HCEC 1CT (cell line): ENCODE measurements around the gene FKBP15.
"Not testable (repeated sequence)": the region's sequence is repeated elsewhere in the genome, so short reads cannot be mapped to it uniquely, and the experiment has no call there.

Experiments used
- DNase-seq: peaks from one replicate; pipeline ENCODE4 v3.0.0-alpha.2; 2017

The FKBP15 gene

DNA sequence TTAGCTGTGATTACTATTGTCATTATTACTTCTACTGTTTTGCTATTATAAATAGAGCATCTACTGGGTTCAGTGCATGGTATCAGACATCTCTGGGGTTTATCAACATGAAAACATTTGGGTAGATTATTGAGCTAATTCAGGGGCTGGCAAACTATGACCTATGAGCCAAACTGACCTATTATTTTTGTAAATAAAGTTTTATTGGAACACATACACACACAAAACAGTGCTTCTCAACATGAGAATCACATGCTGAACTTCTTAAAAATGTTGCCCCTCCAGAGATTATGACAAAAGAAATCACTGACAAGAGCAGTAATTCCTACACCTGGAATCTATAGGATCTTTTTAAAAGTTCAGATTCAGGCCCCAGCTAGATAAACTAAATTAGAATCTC is 39.9 kb downstream of the FKBP15 start:
- DNase-seq: no peak

DNA sequence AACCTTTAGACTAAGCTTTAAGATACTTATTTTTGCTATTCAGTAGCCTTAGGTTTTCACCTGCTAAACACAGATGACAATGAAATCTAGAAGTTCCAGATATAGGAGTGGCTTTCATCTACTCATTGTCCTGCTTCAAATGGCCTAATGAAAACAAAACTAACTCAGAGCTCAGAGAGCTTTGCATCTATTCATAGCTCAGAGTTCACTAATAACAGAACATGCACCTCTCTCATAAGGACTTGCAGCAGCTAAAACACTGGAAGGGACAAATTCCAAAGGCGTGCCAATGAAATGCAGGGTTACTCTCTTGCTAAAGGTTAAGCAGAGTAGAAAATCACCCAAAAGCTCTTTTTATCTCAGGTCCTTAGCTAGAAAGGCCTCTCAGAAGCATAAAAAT is 41.2 kb downstream of the FKBP15 start:
- no peak for DNase-seq

GRCh38 chr9:113178087-113178486 is 43.0 kb downstream of the FKBP15 start:
- DNase-seq: peak; percentile 30

DNA sequence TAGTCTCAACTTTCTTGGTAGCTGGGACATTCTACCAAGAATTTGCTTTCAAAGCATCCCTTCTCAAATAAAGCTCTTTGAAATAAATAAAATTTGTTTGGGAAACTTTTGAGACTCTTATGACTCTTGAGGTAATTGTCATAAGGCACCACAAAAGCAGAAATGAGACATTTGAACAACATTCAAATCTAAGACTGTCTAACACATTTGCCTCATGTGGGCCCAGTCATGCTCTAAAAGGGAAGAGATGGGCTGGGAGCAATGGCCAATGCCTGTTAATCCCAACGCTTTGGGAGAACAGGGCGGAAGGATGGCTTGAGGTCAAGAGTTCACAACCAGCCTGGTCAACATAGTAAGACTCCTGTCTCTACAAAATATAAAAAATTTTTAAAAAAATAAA is 43.8 kb downstream of the FKBP15 start:
- DNase-seq: no peak

DNA sequence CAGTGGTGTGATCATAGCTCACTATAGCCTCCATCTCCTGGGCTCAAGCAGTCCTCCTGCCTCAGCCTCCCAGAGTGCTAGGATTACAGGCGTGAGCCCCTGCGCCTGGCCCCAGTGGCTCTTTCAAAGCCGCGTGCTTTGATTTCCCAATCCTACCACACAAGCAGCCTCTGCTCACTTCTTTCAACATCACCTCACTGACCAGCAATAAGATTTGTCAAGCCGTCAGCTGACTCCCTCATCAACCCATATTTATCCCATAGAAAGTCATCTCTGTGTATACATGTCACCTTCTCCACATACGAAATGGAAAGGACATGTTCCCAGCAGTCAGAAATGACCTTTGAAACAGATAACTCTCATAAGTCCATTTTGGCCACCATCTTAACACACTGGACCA is 44.3 kb downstream of the FKBP15 start:
- DNase-seq: no peak

- no peak for DNase-seq
Observed at GRCh38 chr9:113173341-113173740, 47.7 kb downstream of the FKBP15 start.

DNA sequence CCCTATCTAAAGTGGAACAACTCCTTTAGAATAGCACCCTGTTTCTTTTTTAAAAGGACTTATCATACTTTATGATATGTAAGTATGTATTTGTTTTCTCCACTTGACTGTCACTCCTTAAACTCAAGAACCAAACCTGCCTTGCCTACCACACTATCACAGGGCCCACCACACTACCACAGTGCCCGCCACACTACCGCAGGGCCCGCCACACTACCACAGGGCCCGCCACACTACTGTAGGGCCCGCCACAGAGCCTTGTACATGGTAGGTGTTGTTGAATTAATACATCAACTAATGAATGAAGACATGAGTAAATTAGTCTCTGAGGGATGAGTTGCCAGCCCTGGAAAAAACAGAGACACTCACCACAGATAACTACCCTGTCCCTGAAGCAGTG is 52.3 kb downstream of the FKBP15 start:
- DNase-seq: no peak

DNA sequence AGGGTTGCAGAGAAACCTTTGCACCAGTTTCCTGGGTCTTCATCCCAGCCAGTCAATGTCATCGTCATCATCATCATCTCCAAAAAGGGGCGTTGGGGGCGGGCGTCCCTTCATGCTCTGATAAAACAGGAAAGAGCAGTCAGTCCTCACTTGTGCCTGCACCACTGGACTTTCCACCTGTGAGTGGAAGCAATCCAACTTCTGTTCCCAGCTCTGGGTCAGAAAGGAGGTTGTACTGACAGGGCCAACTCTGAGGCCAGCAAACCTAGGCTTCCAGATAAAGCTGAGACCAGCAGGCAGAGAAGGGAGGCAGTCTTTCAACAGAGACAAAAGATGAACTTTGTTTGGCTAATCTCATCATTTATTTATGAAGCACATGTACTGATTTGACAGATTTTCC is 55.0 kb downstream of the FKBP15 start:
- no peak for DNase-seq

DNA sequence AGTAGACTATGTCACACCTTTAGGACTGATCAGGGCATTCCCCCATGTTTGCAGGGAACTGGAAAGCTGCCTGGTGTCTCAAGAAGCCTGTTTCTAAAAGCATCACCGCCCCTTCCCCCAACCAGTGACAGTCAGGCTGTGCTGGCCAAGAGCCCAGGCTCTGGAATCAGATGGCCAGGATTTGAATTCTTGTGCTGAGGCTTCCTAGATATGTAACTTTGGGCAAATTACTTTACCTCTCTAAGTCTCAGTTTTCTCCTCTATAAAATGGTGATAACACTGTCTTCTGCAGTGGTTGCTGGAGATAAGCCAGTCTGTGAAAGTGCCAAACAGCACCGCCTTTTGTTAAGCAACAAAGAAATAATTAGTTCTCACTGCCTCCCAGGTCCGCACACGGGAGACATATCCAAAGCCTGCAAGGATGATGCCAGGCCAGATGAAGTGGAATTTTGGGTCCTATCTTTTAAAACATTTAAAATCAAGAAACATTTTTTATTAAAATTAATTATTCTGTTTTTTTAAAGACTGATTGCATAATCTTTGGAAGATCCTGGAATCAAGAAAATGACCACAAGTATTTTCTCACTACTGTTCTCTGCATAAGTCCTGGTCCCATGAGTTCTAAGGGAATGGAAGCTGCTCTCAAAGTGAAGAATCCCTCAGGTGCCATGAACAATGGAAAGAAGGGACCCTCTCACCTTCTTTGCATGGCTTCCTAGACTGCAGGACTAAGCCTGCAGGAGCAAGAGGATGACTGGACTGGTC is 56.4 kb downstream of the FKBP15 start:
- DNase-seq: no peak

GRCh38 chr9:113163001-113163400 is 58.1 kb downstream of the FKBP15 start:
- DNase-seq: no peak

DNA sequence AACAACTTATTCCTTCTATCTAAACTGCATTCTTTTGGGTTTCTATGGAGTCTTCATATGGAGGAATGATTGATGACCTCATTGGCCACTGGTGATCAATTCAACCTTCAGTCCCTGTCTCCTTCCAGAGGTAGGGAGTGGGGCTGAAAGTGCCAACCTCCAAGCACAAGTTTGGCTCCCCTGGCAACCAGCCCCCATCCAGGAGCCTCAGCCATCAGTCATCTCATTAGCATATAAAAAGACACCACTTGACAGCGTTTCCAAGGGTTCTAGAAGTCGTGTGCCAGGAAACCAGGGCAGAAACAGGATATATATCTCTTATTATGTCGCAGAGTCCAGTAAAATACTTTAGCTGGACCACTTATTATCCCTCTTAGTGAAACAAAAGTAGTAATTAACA is 60.5 kb downstream of the FKBP15 start:
- DNase-seq: no peak

GRCh38 chr9:113158446-113158845 is 62.6 kb downstream of the FKBP15 start:
- no peak for DNase-seq

- DNase-seq: no peak
Observed at GRCh38 chr9:113156880-113157279, 64.2 kb downstream of the FKBP15 start.

DNA sequence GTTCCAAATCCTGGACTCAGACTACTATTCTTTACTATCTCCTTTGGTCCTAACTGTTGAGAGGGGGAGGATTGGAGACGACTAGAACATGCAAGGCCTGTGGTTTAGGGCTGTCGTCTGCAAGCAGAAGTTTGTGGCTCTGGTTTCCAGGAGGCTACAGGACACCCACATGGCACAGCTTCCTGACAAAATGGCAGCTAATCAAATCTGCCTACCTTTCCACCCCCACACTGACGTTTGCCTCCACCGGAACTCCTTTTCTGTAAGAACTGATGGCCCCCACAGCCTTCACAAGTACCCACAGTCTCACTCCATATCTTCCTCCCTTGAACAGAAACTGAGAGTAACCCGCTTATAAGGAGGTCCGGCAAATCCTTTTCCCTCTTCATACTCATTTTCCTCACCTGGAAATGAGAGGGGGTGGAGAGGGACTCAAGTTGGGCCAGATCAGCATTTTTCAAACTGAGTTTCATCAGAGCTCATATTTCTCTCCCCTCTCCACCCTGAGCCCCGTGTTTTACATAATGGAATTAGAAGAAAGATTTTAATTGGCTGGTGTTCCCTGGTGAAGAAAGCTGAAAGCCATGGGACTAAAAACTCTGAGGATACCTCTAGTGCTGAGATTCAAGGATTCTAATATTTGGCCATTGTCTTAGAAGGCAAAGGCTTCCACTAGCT is 65.0 kb downstream of the FKBP15 start:
- no peak for DNase-seq

GRCh38 chr9:113154946-113155345 is 66.1 kb downstream of the FKBP15 start:
- no peak for DNase-seq

DNA sequence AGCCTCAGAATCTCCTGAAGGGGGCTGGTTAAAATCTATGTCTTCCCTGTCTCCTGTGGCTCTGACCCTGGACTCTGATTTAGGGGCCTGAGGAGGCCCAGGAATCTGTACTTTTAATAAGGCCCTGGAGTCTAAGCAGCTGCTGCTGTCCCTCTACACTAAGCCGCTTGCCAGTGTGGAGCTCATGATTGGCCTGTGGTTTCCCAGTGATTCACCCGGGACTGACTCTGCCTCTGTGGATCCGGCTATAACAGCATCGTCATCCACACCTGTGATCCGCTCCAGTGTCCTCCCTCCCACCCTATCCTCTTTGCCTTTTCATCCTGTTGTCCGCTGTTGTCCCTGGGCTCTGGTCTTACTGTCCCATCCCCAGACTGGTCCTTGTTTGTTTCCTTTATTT is 66.6 kb downstream of the FKBP15 start:
- DNase-seq: peak; percentile 61

DNA sequence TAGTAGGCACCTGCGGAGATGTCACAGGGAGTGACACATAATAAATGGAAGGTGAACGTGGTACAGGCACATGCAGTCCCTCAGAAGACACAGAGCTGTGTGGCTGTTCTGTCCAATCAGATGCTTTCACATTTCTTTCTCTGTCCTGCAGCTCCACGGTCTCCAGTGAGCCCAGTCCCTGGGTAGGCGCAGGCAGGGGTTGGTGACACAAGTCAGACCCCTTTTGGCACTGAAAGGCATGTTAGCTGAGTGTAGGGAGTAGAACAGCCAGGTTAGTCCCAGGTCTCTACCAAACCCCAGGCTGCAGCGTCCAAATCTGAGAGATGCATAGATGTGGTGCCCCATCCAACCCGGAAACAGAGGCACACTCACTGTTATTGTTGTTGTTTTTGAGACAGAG is 67.5 kb downstream of the FKBP15 start:
- DNase-seq: no peak

GRCh38 chr9:113152699-113153098 is 68.4 kb downstream of the FKBP15 start:
- peak; percentile 13 for DNase-seq

DNA sequence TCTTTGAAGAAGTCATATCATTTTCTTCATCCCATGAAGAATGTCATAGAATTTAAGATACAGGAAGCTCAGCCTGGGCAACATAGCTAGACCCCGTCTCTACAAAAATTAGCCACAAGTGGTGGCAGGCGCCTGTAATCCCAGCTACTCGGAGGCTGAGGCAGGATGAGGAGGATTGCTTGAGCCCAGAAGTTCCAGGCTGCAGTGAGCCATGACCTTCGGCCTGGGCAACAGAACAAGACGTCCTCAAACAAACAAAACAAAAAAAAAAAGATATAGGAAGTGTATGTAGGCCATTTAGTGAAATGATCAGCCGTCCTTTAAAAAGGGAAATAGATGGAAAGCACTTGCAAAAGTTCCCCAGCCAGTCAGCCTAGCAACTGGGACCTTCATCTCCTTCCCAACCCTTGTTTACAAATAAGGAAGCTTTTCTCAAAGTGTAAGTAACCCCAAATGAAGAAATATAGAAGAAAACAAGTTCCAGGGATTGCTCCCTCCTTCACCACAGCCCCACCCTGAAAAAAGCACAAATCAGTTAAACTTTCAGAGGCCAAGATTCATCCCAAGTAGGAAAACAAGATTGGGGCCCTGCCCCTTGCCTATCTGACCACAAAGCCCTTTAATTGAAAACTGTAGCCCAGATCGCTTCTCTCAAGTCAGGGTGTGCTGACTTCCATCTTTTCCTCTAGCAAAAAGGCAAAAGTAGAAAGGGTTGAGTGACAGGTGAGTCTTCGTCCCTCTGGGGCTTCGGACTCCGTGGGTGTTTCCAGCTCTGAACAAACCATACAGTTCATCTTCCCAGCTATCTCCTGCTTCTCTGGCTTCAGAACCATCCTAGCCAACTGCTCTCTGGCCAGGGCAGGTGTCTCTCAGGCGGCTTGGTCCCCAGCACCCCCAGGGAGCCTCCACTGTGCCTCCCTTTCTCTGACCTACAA is 69.1 kb downstream of the FKBP15 start:
- DNase-seq: no peak

GRCh38 chr9:113150670-113151611 is 70.1 kb downstream of the FKBP15 start, which contains the start of gene SLC31A2:
Gene SLC31A2 (plus strand): TSS chr9:113151007. CDS start chr9:113151075, 68 bp downstream.
- DNase-seq: peak; percentile 79

DNA sequence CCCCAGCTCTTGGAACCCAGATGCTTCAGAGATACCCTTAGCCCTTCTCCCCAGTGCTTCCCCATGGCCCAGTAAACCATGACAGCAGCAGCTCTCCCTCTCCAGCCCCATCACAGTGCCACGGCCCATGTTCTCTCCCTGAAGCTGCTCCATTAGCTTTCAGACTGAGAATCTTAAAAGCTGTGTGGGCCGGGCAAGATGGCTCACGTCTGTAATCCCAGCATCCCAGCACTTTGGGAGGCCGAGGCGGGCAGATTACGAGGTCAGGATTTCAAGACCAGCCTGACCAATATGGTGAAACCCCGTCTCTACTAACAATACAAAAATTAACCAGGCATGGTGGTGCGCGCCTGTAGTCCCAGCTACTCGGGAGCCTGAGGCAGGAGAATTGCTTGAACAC is 71.5 kb downstream of the FKBP15 start:
- DNase-seq: not testable (repeated sequence)
